NCI-H2227 (cell line): ENCODE measurements around the gene SEC24D.

Experiments
- DNase-seq: peaks from one replicate; lab custom pipeline; 2025; ENCODE audit not compliant: unreplicated experiment; lab: John Stamatoyannopoulos, UW

SEC24D gene

DNA sequence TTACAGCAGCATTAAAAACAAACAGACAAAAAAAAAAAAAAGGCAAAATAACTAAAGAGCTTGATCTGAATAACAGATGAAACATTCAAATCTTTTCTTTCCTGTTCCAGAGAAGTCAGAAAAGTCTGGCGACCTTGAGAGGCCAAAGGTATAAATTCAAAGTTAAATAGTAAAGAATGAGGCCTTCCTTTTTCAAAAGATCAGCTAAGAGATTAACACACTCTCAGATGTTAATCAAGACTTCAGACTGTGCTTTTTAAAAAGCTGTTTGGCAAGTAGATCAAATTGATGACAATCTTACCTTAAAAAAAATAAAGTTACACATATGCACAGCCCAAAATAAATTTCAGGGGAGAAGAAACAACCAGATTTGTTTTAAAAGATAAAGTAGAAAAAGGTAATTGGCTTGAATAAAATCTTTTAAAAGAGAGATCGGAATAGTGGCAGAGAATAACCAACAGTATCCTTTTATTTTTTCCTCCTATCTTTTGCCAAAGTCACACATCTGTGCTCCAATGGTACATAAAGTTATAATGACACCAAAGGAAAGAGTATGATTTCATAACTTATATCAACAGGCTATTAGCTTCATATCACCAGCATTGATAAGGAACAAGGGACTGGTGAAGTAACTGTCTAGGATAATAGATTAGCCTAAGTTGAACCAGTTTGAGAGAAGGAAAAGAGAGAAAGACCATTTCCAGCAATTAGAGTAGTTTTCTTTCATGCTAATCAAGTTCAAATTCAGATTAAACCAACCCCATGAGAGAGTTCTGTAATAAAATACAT is 80.3 kb downstream of the SEC24D start:
- DNase-seq = no peak

- no peak for DNase-seq
These were observed 81.0 kb downstream of the SEC24D start for GRCh38 chr4:118754890-118755289.

GRCh38 chr4:118753685-118754084 is 82.2 kb downstream of the SEC24D start:
- no peak for DNase-seq

DNA sequence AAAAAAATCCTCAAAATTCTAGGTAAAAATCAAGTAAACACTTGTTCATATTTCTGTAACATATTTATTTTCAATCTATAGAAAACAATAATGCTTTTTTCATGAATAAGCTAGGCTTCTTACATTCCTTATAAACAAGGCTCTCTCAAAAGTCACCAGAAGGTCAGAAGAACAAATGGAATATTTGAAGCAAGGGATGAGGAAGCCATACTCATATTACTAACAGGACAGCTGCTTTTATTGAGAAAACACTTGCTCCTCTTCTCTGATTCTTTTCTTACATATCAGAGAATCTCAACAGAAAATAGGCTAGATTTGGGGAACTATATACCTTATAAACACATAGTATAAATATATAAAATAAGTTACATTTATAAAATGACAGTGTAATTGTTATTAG is 82.8 kb downstream of the SEC24D start:
- no peak for DNase-seq

DNA sequence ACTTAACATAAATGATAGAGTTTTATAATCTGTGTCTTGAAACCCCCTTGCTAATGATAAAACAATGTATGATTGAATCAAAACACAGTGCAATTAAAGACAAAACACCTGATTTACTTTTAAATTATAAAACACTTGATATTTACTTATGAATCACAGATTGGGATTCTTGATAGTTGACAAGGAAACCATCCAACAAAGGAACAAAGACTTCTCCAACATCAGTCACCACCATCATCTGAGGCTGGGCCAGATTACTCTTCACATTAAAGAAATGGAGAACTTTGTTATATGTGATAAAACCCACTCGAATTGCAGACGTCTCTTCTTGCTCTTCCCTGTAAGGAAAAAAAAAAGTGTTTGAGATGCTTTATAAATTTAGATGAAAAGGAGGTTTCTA is 83.4 kb downstream of the SEC24D start:
- no peak for DNase-seq

DNA sequence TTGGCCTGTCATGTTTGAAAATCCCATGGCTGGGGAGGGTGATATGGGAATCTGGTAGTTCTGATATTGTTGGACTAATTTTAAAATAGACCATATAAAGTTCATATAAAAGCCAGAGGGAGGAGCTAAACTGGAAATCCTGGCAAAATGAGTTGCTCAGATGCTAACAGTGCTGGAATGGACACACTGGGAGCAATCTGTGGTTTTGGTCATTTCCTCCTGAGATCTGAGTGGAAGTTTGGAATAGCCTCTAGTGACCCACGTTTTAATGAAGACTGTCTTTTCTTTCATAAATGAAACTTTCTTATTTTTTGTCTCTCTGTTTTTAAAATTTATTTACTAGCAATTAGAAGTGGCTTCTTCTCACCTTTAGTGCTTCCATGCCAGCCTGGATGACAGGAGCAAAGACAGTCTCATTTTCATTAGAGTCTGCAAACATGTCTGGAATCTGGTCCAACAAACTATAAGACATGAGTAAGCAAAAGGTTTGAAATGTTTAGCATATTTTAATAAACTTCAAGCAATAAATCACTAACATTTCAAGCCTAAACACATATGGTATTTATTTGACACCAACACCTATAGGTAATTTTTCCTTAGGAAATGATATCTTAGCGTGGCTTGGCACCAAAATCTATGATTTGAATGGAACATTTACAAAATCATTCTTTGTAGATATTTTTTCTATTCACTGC is 84.2 kb downstream of the SEC24D start:
- DNase-seq = no peak

DNA sequence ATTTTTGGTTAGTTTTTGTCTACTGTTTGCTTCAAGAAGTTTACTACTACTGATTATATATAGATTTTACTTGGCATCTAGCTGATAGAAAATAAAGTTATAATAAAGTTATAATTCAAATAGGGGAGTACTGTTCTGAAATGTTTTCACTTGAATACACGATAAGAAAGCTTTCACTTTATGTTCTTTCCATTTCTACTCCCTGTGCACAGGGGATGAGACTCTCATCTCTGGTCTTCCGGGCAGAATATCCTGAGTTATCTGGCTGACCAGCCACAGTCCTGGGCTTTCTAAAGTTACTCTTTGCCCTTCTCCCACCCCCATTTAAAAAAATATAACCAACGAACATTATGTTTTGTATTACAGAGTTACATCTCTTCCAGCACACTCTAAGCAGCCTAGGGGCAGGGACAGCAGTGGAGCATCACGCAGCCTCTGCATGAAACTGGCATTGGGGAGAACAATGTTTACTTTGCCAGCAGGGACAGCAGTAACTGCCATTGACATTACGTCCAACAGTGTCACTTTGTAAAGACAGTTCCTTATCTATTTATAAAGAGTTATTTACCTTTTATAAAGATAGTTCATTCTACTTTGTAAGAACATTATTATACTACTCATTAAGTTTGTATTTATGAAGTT is 86.5 kb downstream of the SEC24D start:
- no peak for DNase-seq

GRCh38 chr4:118746251-118746919 is 89.5 kb downstream of the SEC24D start:
- peak; percentile 21 for DNase-seq

DNA sequence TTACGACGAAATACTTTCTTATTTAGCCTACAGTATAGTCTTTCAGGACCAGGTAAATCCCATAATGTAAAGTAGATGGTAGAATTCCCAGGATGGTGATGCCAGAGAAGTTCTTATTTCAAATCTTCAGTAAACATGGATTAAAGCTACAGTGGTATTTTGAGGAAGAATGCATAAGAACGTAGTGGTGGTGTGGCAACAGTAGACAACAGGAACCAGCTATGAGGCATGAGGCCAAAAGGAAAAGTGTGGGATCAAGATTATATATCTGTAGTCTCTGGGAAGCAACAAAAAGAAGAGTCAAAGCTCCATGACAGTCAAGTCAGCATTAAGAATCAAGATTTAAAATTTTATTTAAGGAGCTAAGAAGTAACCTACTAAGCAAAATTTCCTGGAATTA is 90.6 kb downstream of the SEC24D start:
- no peak for DNase-seq

GRCh38 chr4:118743867-118744266 is 92.1 kb downstream of the SEC24D start:
- no peak for DNase-seq

DNA sequence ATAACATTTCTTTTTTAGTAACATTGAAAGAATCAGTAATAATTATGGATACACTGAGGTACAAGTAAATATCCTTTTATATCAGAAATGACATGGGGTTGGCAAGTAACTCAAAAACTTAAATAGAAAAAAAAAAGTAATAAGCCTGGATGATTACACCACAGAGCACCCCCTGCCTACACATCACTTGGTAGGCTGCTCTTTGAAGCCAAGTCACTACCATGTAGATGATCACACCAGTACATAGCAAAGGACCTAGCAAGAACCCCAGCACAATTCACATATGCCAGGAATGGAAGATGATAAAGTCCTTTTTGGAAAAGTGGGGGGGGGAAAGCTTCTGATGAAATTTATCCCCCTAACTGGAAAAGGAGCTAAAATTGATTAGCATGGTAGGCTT is 93.9 kb downstream of the SEC24D start:
- no peak for DNase-seq

DNA sequence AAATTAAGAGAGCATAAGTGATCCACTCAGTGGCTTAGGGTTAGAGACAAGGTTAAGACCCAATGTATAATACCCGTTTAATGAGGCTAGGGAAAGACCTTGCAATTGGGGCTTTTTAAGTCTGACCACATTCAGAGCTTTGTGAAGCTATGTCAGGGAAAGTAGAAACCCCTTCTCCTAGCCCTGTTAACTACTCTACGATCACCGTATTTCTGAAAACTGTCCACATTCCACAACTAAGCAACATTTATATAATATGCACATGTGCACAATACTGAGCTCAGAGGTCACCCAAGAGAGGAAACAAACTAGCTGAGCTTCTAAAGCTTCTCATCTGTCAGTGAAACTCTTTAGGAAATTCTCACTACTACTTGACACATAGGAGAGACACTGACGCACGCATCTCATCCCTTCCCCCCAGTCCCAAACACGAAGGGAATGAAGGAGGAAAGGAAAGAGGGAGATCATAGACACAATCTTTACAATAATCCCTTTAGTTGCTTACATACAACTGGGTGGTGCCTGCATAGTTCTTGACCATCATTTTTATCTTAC is 94.5 kb downstream of the SEC24D start:
- DNase-seq = no peak

DNA sequence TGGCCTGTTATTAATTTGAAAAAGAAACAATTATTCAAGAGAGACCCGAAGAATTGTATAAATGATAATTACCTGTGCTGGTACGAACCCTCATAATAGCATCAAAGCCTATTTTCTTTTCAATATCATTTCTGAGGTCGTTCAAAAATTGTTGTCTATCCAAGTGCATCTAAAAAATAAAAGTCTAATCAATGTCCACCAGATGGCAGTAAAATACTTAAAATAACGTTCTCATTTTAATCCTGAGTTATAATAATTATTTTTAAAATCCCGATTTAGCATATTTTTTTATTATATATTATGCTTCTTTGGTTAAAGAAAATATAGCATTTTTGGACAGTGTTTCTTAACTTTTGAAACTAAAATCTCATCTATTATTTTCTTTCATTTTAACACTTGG is 95.1 kb downstream of the SEC24D start:
- DNase-seq = peak; percentile 23

GRCh38 chr4:118739022-118739713 is 96.8 kb downstream of the SEC24D start:
- DNase-seq = no peak

GRCh38 chr4:118738090-118738489 is 97.8 kb downstream of the SEC24D start:
- DNase-seq = no peak

DNA sequence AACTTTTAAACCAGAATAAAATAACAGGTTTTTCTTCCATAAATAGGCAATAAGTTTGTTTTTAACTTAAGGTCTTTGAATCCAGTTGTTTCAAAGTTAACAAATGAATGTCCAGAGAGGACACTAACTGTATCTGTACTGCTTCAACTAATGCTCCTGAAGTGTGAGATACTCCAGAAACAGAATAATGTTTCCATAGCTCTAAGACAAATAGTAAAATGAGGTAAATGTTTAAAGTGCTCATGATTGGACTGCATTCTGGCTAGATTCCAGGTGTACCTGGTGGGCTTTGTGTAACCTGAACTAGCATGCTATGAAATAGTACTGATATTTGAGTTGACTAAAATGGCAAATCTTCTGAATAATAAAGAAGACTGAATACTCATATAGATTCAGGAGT is 99.0 kb downstream of the SEC24D start:
- no peak for DNase-seq

- DNase-seq = no peak
These were observed 101.3 kb downstream of the SEC24D start for GRCh38 chr4:118734491-118735205.

- DNase-seq = no peak
These were observed 103.2 kb downstream of the SEC24D start for GRCh38 chr4:118732591-118733330.

- DNase-seq = no peak
These were observed 105.2 kb downstream of the SEC24D start for GRCh38 chr4:118730683-118731082.
